ENCODE results near the gene GLS. TPM values are rescaled to one million over a fixed set of nuclear protein-coding genes. Genes with fewer than 3 reads are reported as not detected.

GLS gene
- total and polyA plus RNA-seq, 3 experiments from 2014 or later = 50.9 to 222 (median 209) TPM

- ChIA-PET POLR2A (interaction anchor here (1.0 kb wide), 1 partner anchor 31 kb away, joined by 3 read pairs; no protein-coding TSS in a partner anchor), CTCF (interaction anchor here (1.2 kb wide), 1 partner anchor 84 kb away, joined by 3 read pairs; no protein-coding TSS in a partner anchor)
- H3K9me3 ChIP-seq (ENCODE audit: low read length) = no peaks in the 10 kb centered on the region
- H3K27ac Mint-ChIP-seq = peak overlapping the region in 7 of 8 donors; percentile 21 to 80 (median 64)
- H3K27me3 ChIP-seq (ENCODE audit: insufficient read depth, low read length, poor library complexity, severe bottlenecking) = no peaks in the 10 kb centered on the region
- no peak overlapping the region for H3K27ac ChIP-seq (ENCODE audit: low read depth, low read length)
- peaks cover 0 to 2% (median 0%) of the 10 kb centered on the region in 5 donors for H3K9me3 Mint-ChIP-seq
- DNase-seq = no peak
- peaks cover 94% of the 10 kb centered on the region for H3K36me3 ChIP-seq (ENCODE audit: insufficient read depth, low read length)
- H3K4me3 ChIP-seq (ENCODE audit: low read length) = no peak overlapping the region
- H3K4me1 ChIP-seq (ENCODE audit: insufficient read depth, low read length) = peaks cover 14% of the 10 kb centered on the region
- H3K4me3 Mint-ChIP-seq = peak overlapping the region in 1 of 7 donors; percentile 33
- H3K36me3 Mint-ChIP-seq = peaks cover 30 to 93% (median 60%) of the 10 kb centered on the region in 3 donors
- peaks cover 36 to 75% (median 65%) of the 10 kb centered on the region in 3 donors for H3K4me1 Mint-ChIP-seq
- no peaks in the 10 kb centered on the region for H3K27me3 Mint-ChIP-seq
These were observed 118.4 kb downstream of the GLS start for GRCh38 chr2:190999058-190999457.

GRCh38 chr2:190999949-191000665 lies 119.5 kb downstream of the GLS start:
- Mint-ChIP-seq H3K36me3 (peaks cover 38 to 96% (median 62%) of the 10 kb centered on the region in 3 donors), H3K4me1 (peaks cover 41 to 77% (median 70%) of the 10 kb centered on the region in 3 donors), H3K9me3 (peaks cover 0 to 2% (median 0%) of the 10 kb centered on the region in 5 donors), H3K4me3 (no peak overlapping the region), H3K27ac (peak overlapping the region; percentile 64 to 80 (median 70)), H3K27me3 (no peaks in the 10 kb centered on the region)
- Histone ChIP-seq H3K4me1 (ENCODE audit: insufficient read depth, low read length) (peaks cover 17% of the 10 kb centered on the region), H3K27me3 (ENCODE audit: insufficient read depth, low read length, poor library complexity, severe bottlenecking) (no peaks in the 10 kb centered on the region), H3K4me3 (ENCODE audit: low read length) (no peak overlapping the region), H3K9me3 (ENCODE audit: low read length) (no peaks in the 10 kb centered on the region), H3K36me3 (ENCODE audit: insufficient read depth, low read length) (peaks cover 97% of the 10 kb centered on the region), H3K27ac (ENCODE audit: low read depth, low read length) (no peak overlapping the region)
- CTCF ChIA-PET = interaction anchor here (1.4 kb wide), 1 partner anchor 155 kb away, joined by 5 read pairs; no protein-coding TSS in a partner anchor
- DNase-seq = no peak
- POLR2A ChIA-PET = no interaction called here

- Histone ChIP-seq H3K4me3 (ENCODE audit: low read length) (no peak overlapping the region), H3K27me3 (ENCODE audit: insufficient read depth, low read length, poor library complexity, severe bottlenecking) (no peaks in the 10 kb centered on the region), H3K36me3 (ENCODE audit: insufficient read depth, low read length) (peaks cover 97% of the 10 kb centered on the region), H3K4me1 (ENCODE audit: insufficient read depth, low read length) (peaks cover 22% of the 10 kb centered on the region), H3K9me3 (ENCODE audit: low read length) (no peaks in the 10 kb centered on the region), H3K27ac (ENCODE audit: low read depth, low read length) (no peak overlapping the region)
- ChIA-PET CTCF (interaction anchor here (1.4 kb wide), 1 partner anchor 155 kb away, joined by 5 read pairs; no protein-coding TSS in a partner anchor), POLR2A (no interaction called here)
- H3K27ac Mint-ChIP-seq = peak overlapping the region in 7 of 8 donors; percentile 64 to 95 (median 69)
- DNase-seq = no peak
- H3K4me3 Mint-ChIP-seq = no peak overlapping the region
- peaks cover 0 to 2% (median 0%) of the 10 kb centered on the region in 5 donors for H3K9me3 Mint-ChIP-seq
- peaks cover 36 to 80% (median 64%) of the 10 kb centered on the region in 3 donors for H3K4me1 Mint-ChIP-seq
- peaks cover 32 to 96% (median 55%) of the 10 kb centered on the region in 3 donors for H3K36me3 Mint-ChIP-seq
- no peaks in the 10 kb centered on the region for H3K27me3 Mint-ChIP-seq
These were observed 120.4 kb downstream of the GLS start for GRCh38 chr2:191001032-191001431.

- POLR2A ChIA-PET = interaction anchor here (1.2 kb wide), 1 partner anchor 115 kb away, joined by 3 read pairs; no protein-coding TSS in a partner anchor
- Mint-ChIP-seq H3K36me3 (peaks cover 38 to 96% (median 55%) of the 10 kb centered on the region in 3 donors), H3K27me3 (no peaks in the 10 kb centered on the region), H3K27ac (peak overlapping the region; percentile 60 to 95 (median 76)), H3K9me3 (peaks cover 0 to 2% (median 0%) of the 10 kb centered on the region in 5 donors), H3K4me3 (no peak overlapping the region), H3K4me1 (peaks cover 38 to 80% (median 66%) of the 10 kb centered on the region in 3 donors)
- Histone ChIP-seq H3K36me3 (ENCODE audit: insufficient read depth, low read length) (peaks cover 98% of the 10 kb centered on the region), H3K27ac (ENCODE audit: low read depth, low read length) (no peak overlapping the region), H3K4me3 (ENCODE audit: low read length) (no peak overlapping the region), H3K27me3 (ENCODE audit: insufficient read depth, low read length, poor library complexity, severe bottlenecking) (no peaks in the 10 kb centered on the region), H3K9me3 (ENCODE audit: low read length) (no peaks in the 10 kb centered on the region), H3K4me1 (ENCODE audit: insufficient read depth, low read length) (peaks cover 28% of the 10 kb centered on the region)
- CTCF ChIA-PET = interaction anchor here (1.4 kb wide), 1 partner anchor 154 kb away, joined by 5 read pairs; no protein-coding TSS in a partner anchor
- no peak for DNase-seq
These were observed 121.0 kb downstream of the GLS start for GRCh38 chr2:191001624-191002023.

GRCh38 chr2:191003405-191004309 lies 123.0 kb downstream of the GLS start:
- Mint-ChIP-seq H3K27ac (peak overlapping the region; percentile 25 to 89 (median 80)), H3K9me3 (peaks cover 0 to 2% (median 0%) of the 10 kb centered on the region in 5 donors), H3K27me3 (no peaks in the 10 kb centered on the region), H3K4me3 (no peak overlapping the region), H3K36me3 (peaks cover 48 to 99% (median 53%) of the 10 kb centered on the region in 3 donors), H3K4me1 (peaks cover 45 to 93% (median 79%) of the 10 kb centered on the region in 3 donors)
- POLR2A ChIA-PET = no interaction called here
- Histone ChIP-seq H3K4me1 (ENCODE audit: insufficient read depth, low read length) (peaks cover 49% of the 10 kb centered on the region), H3K9me3 (ENCODE audit: low read length) (no peaks in the 10 kb centered on the region), H3K27me3 (ENCODE audit: insufficient read depth, low read length, poor library complexity, severe bottlenecking) (no peaks in the 10 kb centered on the region), H3K4me3 (ENCODE audit: low read length) (no peak overlapping the region), H3K27ac (ENCODE audit: low read depth, low read length) (no peak overlapping the region), H3K36me3 (ENCODE audit: insufficient read depth, low read length) (peaks cover 99% of the 10 kb centered on the region)
- no peak for DNase-seq
- CTCF ChIA-PET = interaction anchor here (0.9 to 2.2 kb wide), 2 partner anchors 17 to 32 kb away, joined by 3 to 6 read pairs; no protein-coding TSS in a partner anchor

GRCh38 chr2:191006297-191006696 lies 125.7 kb downstream of the GLS start:
- Mint-ChIP-seq H3K9me3 (peaks cover 0 to 2% (median 0%) of the 10 kb centered on the region in 5 donors), H3K4me3 (no peak overlapping the region), H3K27ac (peak overlapping the region in 6 of 8 donors; percentile 23 to 94 (median 46)), H3K27me3 (no peaks in the 10 kb centered on the region), H3K36me3 (peaks cover 48 to 93% (median 55%) of the 10 kb centered on the region in 3 donors), H3K4me1 (peaks cover 56 to 90% (median 86%) of the 10 kb centered on the region in 3 donors)
- Histone ChIP-seq H3K4me1 (ENCODE audit: insufficient read depth, low read length) (peaks cover 72% of the 10 kb centered on the region), H3K27me3 (ENCODE audit: insufficient read depth, low read length, poor library complexity, severe bottlenecking) (no peaks in the 10 kb centered on the region), H3K9me3 (ENCODE audit: low read length) (no peaks in the 10 kb centered on the region), H3K36me3 (ENCODE audit: insufficient read depth, low read length) (peaks cover 79% of the 10 kb centered on the region), H3K4me3 (ENCODE audit: low read length) (no peak overlapping the region), H3K27ac (ENCODE audit: low read depth, low read length) (no peak overlapping the region)
- ChIA-PET CTCF (interaction anchor here (1.2 to 2.2 kb wide), 2 partner anchors 14 to 156 kb away, joined by 3 to 6 read pairs; no protein-coding TSS in a partner anchor), POLR2A (no interaction called here)
- DNase-seq = no peak

GRCh38 chr2:191006997-191007783 lies 126.6 kb downstream of the GLS start:
- H3K27ac Mint-ChIP-seq = peak overlapping the region; percentile 5 to 94 (median 70)

More at GRCh38 chr2:191006997-191007783, 126.6 kb downstream of the GLS start:
- Histone ChIP-seq H3K27me3 (ENCODE audit: insufficient read depth, low read length, poor library complexity, severe bottlenecking) (no peaks in the 10 kb centered on the region), H3K4me3 (ENCODE audit: low read length) (no peak overlapping the region), H3K4me1 (ENCODE audit: insufficient read depth, low read length) (peaks cover 76% of the 10 kb centered on the region), H3K36me3 (ENCODE audit: insufficient read depth, low read length) (peaks cover 70% of the 10 kb centered on the region), H3K27ac (ENCODE audit: low read depth, low read length) (no peak overlapping the region), H3K9me3 (ENCODE audit: low read length) (no peaks in the 10 kb centered on the region)
- Mint-ChIP-seq H3K36me3 (peaks cover 48 to 88% (median 52%) of the 10 kb centered on the region in 3 donors), H3K27me3 (no peaks in the 10 kb centered on the region), H3K4me1 (peaks cover 55 to 90% (median 77%) of the 10 kb centered on the region in 3 donors), H3K9me3 (peaks cover 0 to 2% (median 0%) of the 10 kb centered on the region in 5 donors), H3K4me3 (peak overlapping the region in 1 of 7 donors; percentile 49)
- no peak for DNase-seq
- ChIA-PET CTCF (interaction anchor here (1.2 to 1.4 kb wide), 2 partner anchors 13 to 157 kb away, joined by 3 to 6 read pairs; no protein-coding TSS in a partner anchor), POLR2A (no interaction called here)
